HUES6 (cell line): ENCODE measurements around the gene GPER1.
"Not testable (repeated sequence)": the region's sequence is repeated elsewhere in the genome, so short reads cannot be mapped to it uniquely, and the experiment has no call there.

Source experiments
- H3K27ac ChIP-seq: 2 replicates; pipeline ENCODE4 v1.7.0; 2013; ENCODE audit warnings: low read depth, mild to moderate bottlenecking, low read length, inconsistent platforms
- H3K27me3 ChIP-seq: 2 replicates; pipeline ENCODE4 v1.6.1; 2013; ENCODE audit warnings: low read length; ENCODE audit not compliant: control insufficient read depth, insufficient read depth
- H3K36me3 ChIP-seq: 2 replicates; pipeline ENCODE4 v1.6.1; 2013; ENCODE audit warnings: low read length; ENCODE audit not compliant: control insufficient read depth, insufficient read depth
- H3K4me1 ChIP-seq: 2 replicates; pipeline ENCODE4 v1.6.1; 2013; ENCODE audit warnings: low read length; ENCODE audit not compliant: control insufficient read depth, insufficient read depth
- H3K4me3 ChIP-seq: 2 replicates; pipeline ENCODE4 v1.5.1; 2013; ENCODE audit warnings: low read depth, low read length
- H3K9ac ChIP-seq: one replicate; pipeline ENCODE4 v1.6.1; 2013; ENCODE audit warnings: mild to moderate bottlenecking, low read length
- H3K9me3 ChIP-seq: 2 replicates; pipeline ENCODE4 v1.6.1; 2013; ENCODE audit warnings: low read depth, low read length; ENCODE audit not compliant: control insufficient read depth, insufficient read depth

The GPER1 gene

DNA sequence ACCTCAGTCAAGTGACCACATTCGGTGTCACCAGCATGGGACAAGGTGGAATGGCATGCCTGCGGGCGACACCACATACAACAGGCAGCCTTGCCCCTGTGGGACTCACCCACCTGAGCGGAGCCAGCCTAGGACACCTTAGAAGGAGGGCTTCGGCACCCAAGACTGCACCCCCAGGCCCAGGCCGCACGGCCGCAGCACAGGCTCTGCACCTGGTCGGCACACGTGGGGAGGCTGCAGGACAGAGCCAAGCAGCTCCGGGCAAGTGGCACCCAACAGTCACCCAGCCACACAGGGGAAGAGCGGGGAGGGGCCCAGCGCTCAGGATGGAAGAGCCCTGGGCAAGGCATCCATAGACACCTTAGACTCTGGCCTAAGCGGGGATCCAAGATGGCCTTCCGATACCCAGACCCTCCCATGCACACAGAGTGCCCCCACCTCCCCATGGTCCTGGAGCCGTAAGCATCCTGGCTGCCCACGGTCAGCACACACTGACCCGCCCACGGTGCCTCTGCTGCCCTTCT, 16.1 kb upstream of the GPER1 start:
- H3K9ac ChIP-seq = no peak overlapping the region
- no peaks in the 10 kb centered on the region for H3K27me3 ChIP-seq

DNA sequence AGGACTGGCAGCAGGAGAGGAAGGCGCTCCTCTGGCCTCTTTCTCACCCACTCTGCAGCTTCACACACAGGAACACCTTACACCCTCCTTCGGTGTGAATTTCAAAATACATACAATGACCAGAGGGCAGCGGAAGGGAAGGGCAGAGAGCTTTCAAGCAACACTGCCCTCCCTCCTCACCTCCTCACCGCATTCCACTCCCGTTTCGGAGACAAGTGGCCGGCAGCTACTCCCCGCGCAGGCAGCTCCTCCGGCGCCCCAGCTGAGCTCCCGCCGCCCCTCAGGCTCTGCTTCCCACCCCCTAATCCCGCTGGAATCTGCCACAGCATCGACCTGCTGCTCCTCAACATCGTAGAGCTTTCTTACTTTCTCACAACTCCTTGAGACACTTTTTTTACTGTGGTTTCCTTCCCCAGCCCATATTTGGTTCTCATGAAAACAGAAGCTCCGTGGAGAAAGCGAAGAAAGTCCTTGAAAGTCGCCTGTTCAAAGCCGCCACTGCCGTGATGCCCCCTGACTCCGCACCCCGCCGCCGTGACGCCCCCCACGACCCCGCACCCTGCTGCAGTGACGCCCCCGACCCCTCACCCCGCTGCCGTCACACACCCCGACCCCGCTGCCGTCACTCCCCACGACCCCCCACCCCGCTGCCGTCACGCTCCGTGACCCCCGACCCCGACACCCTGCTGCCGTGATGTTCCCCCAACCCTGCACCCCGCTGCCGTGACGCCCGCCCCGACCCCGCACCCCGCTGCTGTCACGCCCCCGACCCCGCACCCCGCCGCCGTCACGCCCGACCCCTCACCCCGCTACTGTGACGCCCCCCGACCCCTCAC, 14.6 kb upstream of the GPER1 start:
- H3K27ac ChIP-seq = no peak overlapping the region
- H3K4me3 ChIP-seq = no peak overlapping the region
- no peak overlapping the region for H3K9ac ChIP-seq
- H3K36me3 ChIP-seq = no peaks in the 10 kb centered on the region
- peaks cover 6% of the 10 kb centered on the region for H3K9me3 ChIP-seq
- no peaks in the 10 kb centered on the region for H3K4me1 ChIP-seq
- no peaks in the 10 kb centered on the region for H3K27me3 ChIP-seq

More for the DNA sequence above, 16.1 kb upstream of the GPER1 start:
- Histone ChIP-seq H3K4me3 (no peak overlapping the region), H3K36me3 (no peaks in the 10 kb centered on the region), H3K9me3 (peaks cover 6% of the 10 kb centered on the region), H3K27ac (no peak overlapping the region), H3K4me1 (no peaks in the 10 kb centered on the region)

DNA sequence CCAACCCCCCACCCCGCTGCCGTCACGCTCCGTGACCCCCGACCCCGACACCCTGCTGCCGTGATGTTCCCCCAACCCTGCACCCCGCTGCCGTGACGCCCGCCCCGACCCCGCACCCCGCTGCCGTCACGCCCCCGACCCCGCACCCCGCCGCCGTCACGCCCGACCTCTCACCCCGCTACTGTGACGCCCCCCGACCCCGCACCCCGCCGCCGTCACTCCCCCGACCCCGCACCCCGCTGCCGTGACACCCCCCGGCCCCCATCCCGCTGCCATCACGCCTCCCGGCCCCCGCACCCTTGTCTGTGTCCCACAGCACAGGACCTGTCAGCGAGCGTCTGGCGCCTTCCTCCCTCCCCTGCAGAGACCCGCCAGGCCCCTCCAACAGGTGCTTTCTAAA, 13.9 kb upstream of the GPER1 start:
- H3K9me3 ChIP-seq, H3K27me3 ChIP-seq, H3K4me1 ChIP-seq, H3K36me3 ChIP-seq, H3K4me3 ChIP-seq, H3K9ac ChIP-seq, H3K27ac ChIP-seq: not testable (repeated sequence)

DNA sequence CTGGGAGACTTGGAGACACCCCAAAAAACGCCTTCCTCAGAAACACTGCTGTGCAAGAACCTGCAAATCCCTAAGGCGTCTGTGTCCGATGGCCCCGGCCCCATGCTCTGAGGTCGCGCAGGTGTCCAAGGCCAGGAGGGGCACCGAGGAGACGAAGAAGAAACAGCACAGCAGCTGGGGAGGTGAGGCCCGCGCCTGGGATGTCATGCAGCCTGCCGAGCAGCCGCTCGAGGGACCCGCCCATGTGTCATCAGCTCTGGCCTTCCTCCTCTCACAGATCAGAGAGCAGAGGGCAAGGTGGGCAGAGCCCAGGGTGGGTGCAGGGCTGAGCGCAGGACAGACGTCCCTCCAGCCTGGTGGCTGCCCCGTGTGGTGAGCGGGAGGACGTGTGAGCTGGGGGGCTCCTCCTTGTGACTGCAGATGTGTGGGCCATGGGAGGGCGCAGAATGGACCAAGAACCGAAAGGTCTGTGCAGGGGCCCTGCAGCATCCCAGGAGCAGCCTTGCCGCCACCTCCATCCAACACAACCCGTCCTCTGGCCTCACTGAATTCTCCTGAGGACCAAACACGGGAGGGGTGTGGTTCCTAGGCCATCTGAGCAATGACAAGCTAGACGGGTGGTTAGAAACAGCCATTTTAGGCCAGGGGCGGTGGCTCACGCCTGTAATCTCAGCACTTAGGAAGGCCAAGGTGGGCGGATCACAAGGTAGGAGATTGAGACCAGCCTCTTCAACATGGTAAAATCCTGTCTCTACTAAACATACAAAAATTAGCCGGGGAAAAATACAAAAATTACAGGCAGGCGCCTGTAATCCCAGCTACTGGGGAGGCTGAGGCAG, 13.1 kb upstream of the GPER1 start:
- Histone ChIP-seq H3K4me3 (no peak overlapping the region), H3K36me3 (no peaks in the 10 kb centered on the region), H3K9ac (no peak overlapping the region), H3K27ac (no peak overlapping the region), H3K9me3 (peaks cover 6% of the 10 kb centered on the region), H3K4me1 (no peaks in the 10 kb centered on the region), H3K27me3 (no peaks in the 10 kb centered on the region)

DNA sequence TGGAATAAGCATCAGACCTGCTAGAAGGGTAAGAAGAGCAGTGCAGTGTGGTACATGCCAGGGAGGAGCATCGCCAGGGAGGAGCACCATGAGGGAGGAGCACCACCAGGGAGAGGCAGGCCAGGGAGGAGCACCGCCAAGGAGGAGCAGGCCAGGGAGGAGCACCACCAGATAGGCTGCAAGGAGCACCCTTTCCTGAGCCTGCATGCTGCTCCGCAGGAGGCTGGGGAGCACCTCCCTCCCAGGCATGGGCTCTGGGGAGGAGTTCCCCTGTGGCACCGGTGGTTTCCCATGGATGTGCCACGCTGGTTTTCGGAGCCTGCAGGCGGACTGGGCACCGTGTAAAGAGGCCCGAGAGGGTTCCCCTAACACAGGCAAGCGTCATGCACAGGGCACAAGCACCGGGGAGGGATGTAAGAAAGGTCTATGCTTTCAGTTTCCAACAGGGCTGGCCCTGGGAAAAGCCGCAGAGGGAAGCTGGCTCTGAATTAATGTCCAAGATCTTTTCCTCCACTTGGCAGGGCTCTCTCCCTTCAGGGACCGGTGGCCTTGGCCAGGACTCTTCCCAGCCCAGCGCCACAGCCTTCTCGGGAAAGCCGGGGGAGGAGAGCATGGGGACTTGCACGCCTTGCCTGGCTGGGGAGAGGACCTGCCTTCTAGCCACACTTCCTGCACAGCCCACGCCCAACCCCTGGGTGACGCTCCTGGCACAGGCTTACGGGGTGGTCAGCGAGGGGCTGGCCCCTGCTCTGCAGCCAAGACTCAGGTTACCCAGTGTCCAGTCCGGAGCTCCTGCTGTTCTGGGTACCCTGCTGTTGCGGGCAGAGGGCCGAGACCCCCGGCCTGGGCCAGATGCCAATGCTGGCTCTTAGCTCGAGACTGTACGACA, 11.5 kb upstream of the GPER1 start:
- no peaks in the 10 kb centered on the region for H3K27me3 ChIP-seq
- no peak overlapping the region for H3K9ac ChIP-seq
- no peak overlapping the region for H3K4me3 ChIP-seq
- H3K36me3 ChIP-seq = no peaks in the 10 kb centered on the region
- H3K27ac ChIP-seq = no peak overlapping the region
- no peaks in the 10 kb centered on the region; the same call in 1 of the 2 replicates for H3K4me1 ChIP-seq
- H3K9me3 ChIP-seq = no peaks in the 10 kb centered on the region

DNA sequence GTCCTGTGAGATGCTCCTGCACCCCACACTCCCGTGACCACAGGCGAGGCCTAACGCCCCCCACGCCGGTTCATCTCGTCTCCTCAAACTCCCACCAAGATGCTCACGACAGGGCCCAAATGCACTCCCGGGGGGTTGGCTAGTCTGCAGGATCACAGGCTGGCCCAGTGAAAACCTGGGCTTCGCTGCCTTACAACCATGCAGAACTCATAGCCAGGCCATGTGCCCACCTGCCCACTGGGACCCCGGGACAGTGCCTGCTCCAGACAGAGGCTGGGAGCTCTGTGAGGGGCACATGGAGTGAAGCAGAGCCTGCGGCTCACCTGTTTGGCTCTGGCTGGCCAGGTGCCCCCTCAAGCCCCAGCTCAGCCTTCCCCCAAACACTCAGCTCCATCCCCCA, 9.4 kb upstream of the GPER1 start:
- H3K27me3 ChIP-seq = no peaks in the 10 kb centered on the region
- H3K36me3 ChIP-seq = 0 out of 2 replicates have a peak, but pooled peaks cover under 1% of the 10 kb centered on the region
- H3K4me3 ChIP-seq = no peak overlapping the region
- no peaks in the 10 kb centered on the region; the same call in 1 of the 2 replicates for H3K4me1 ChIP-seq
- no peak overlapping the region for H3K27ac ChIP-seq
- H3K9me3 ChIP-seq = no peaks in the 10 kb centered on the region
- H3K9ac ChIP-seq = no peak overlapping the region

DNA sequence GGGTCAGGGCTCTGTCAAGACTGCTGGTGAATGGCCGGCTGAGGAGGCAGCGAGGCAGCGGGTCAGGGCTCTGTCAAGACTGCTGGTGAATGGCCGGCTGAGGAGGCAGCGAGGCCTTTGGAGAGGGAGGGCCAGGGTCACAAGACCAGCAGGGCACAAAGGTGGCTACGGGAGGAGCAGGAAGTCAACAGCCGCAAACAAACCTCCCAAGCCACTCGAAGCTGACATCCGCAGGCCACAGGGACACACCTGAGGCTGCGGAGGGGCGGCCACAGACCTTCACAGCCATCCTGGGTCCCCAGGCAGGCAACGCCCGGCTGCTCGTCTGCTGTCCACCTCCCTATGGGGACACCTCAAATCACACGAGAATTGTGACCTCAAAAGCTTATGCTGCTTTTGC, 8.9 kb upstream of the GPER1 start:
- H3K4me3 ChIP-seq = no peak overlapping the region
- no peak overlapping the region for H3K27ac ChIP-seq
- no peaks in the 10 kb centered on the region for H3K27me3 ChIP-seq
- no peaks in the 10 kb centered on the region; the same call in 1 of the 2 replicates for H3K4me1 ChIP-seq
- H3K9me3 ChIP-seq = no peaks in the 10 kb centered on the region
- 0 out of 2 replicates have a peak, but pooled peaks cover 4% of the 10 kb centered on the region for H3K36me3 ChIP-seq
- no peak overlapping the region for H3K9ac ChIP-seq

DNA sequence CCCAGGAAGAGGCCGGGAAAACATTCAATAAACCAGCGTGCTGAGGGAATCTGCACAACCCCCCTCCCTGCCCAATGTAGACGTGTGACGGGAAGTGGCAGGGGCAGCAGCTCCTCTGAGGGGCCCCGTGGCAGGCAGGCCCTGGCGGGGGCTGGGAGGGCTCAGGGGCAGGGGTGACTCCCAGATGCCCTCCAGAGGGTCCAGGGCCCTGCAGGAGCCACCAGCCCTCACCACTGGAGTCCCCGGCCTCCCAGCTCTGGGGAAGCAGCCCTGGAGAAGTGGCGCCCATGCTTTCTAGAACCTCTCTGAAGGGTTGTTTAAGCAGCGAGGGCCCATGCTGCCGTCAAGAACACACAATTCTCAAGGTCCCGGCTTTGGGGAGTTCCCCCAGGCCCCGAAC, 8.4 kb upstream of the GPER1 start:
- 0 out of 2 replicates have a peak, but pooled peaks cover 4% of the 10 kb centered on the region for H3K36me3 ChIP-seq
- no peak overlapping the region; the same call in 1 of the 2 replicates for H3K27ac ChIP-seq
- H3K27me3 ChIP-seq = no peaks in the 10 kb centered on the region
- H3K4me1 ChIP-seq = no peaks in the 10 kb centered on the region; the same call in 1 of the 2 replicates
- no peak overlapping the region for H3K9ac ChIP-seq
- H3K9me3 ChIP-seq = no peaks in the 10 kb centered on the region
- H3K4me3 ChIP-seq = no peak overlapping the region

DNA sequence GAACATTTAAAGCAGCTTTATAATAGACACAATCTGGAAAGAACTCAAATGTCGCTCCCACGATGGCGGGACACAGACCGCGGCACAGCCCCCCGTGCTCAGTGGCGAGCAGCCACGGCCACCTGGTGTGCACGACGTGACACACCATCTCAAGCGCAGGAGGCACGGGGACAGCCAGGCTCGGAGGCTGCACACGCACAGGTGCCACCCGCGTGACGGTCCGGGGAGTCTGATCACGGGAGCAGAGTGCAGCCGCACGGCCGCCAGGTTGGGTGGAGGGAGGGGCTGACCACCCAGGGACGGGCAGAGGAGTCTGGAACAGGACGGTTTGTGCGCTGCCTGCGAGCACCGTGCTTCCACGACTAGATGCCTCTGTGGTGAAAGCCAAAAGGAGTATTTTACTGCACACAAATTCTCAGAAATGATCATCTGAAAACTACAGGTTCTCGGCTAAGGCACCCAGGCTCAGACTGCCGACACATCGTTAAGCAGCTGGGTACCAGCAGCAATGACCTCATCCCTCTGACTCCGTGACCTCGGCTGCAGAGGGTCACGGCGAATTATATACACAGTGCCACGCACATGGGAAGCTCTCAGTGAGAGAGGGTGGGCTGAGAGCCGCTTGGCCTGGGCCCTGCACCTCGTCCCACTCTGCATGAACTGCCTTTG, 7.5 kb upstream of the GPER1 start:
- Histone ChIP-seq H3K27me3 (no peaks in the 10 kb centered on the region), H3K27ac (no peak overlapping the region), H3K9me3 (no peaks in the 10 kb centered on the region), H3K4me3 (no peak overlapping the region), H3K36me3 (0 out of 2 replicates have a peak, but pooled peaks cover 4% of the 10 kb centered on the region), H3K9ac (no peak overlapping the region), H3K4me1 (no peaks in the 10 kb centered on the region; the same call in 1 of the 2 replicates)

DNA sequence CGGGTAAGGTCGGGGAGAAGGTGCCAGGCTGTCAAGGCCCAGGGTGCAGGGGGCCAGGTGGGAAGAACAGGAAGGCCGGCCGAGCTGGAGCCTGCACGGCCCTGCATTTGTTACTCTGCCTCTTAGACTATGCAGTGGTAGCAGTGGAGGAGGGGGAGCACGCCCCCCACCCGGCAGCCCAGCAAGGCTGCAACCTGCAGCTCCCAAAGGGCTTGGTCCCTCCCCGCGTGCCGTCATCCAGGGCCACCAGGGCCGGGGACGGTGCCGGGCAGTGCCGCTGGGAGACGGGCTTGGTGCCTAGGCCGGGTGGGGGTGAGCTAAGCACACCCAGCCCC, 7.0 kb upstream of the GPER1 start:
- Histone ChIP-seq H3K4me1 (no peaks in the 10 kb centered on the region; the same call in 1 of the 2 replicates), H3K9ac (no peak overlapping the region), H3K27ac (no peak overlapping the region), H3K4me3 (no peak overlapping the region), H3K36me3 (0 out of 2 replicates have a peak, but pooled peaks cover 4% of the 10 kb centered on the region), H3K27me3 (no peaks in the 10 kb centered on the region), H3K9me3 (no peaks in the 10 kb centered on the region)
